SK-MEL-5 (cell line): ENCODE measurements around the gene RNGTT. TPM values are rescaled to one million over a fixed set of nuclear protein-coding genes. Genes with fewer than 3 reads are reported as not detected.

Experiments
- DNase-seq: peaks from one replicate; pipeline ENCODE4 v3.0.0-alpha.2; 2016; ENCODE audit warnings: low read depth, low spot score
- in situ Hi-C: cut with HindIII; loops from 2 replicates; pipeline ENCODE4 v1.10.0; 2016; ENCODE audit warnings: low sequenced_read_pairs, high pct_unique_total_duplicates, low pct_unique_long_range_greater_than_20kb
- polyA plus RNA-seq, 2 experiments: library from polyadenylated mRNA; depleted of rRNA; stranded (reverse); fragments of >200 nt; gene quantifications; 2 replicates each; pipeline ENCODE4 v1.2.3, GENCODE V29; 2015
- total RNA-seq: library from RNA; depleted of rRNA; stranded (reverse); fragments of >200 nt; shearing (Covaris generic); gene quantifications from 2 replicates; pipeline ENCODE4 v1.2.3, GENCODE V29; 2014; rRNA removed

The RNGTT gene
- total RNA-seq = 22.4 and 23.7 TPM in 2 replicates
- polyA plus RNA-seq (2015; cell fraction: cytosol; rRNA removed) = 13.1 and 18.1 TPM in 2 replicates
- 6.8 and 8.4 TPM in 2 replicates for polyA plus RNA-seq (2015; cell fraction: nucleus; rRNA removed)

GRCh38 chr6:88963139-88964090, at the start of gene RNGTT:
TSS of gene RNGTT (minus strand) at chr6:88963618. CDS start at chr6:88963409, 209 bp downstream.
- in situ Hi-C loops = no loop called here
- DNase-seq = peak; percentile 98

GRCh38 chr6:89011436-89011835, 48.0 kb upstream of the RNGTT start:
- in situ Hi-C loops = no loop called here
- DNase-seq = no peak

- in situ Hi-C loops = no loop called here
- no peak for DNase-seq
Observed at GRCh38 chr6:89010825-89011224, 47.4 kb upstream of the RNGTT start.

- in situ Hi-C loops = no loop called here
- DNase-seq = no peak
Observed at GRCh38 chr6:89009624-89010059, 46.2 kb upstream of the RNGTT start.

- DNase-seq = no peak
- in situ Hi-C loops = no loop called here
Observed at GRCh38 chr6:89008815-89009374, 45.5 kb upstream of the RNGTT start.

GRCh38 chr6:89008001-89008814, 44.8 kb upstream of the RNGTT start:
- no peak for DNase-seq
- in situ Hi-C loops = no loop called here

- in situ Hi-C loops = no loop called here
Observed at GRCh38 chr6:89007209-89008000, 44.0 kb upstream of the RNGTT start.

GRCh38 chr6:89002523-89002922, 39.1 kb upstream of the RNGTT start:
- no peak for DNase-seq
- in situ Hi-C loops = no loop called here

More at GRCh38 chr6:89007209-89008000, 44.0 kb upstream of the RNGTT start:
- no peak for DNase-seq

GRCh38 chr6:88997327-88997726, 33.9 kb upstream of the RNGTT start:
- no peak for DNase-seq
- in situ Hi-C loops = no loop called here

- in situ Hi-C loops = no loop called here
- peak; percentile 91 for DNase-seq
Observed at GRCh38 chr6:88992741-88993552, 29.5 kb upstream of the RNGTT start.

GRCh38 chr6:88989215-88989614, 25.8 kb upstream of the RNGTT start:
- peak; percentile 93 for DNase-seq

GRCh38 chr6:88987922-88988321, 24.5 kb upstream of the RNGTT start:
- DNase-seq = no peak
- in situ Hi-C loops = no loop called here

More at GRCh38 chr6:88989215-88989614, 25.8 kb upstream of the RNGTT start:
- in situ Hi-C loops = no loop called here

GRCh38 chr6:88985901-88986300, 22.5 kb upstream of the RNGTT start:
- no peak for DNase-seq
- in situ Hi-C loops = no loop called here

- in situ Hi-C loops = no loop called here
- no peak for DNase-seq
Observed at GRCh38 chr6:88984606-88985005, 21.2 kb upstream of the RNGTT start.

GRCh38 chr6:88984152-88984551, 20.7 kb upstream of the RNGTT start:
- DNase-seq = no peak
- in situ Hi-C loops = no loop called here

GRCh38 chr6:88983532-88983931, 20.1 kb upstream of the RNGTT start:
- peak; percentile 70 for DNase-seq
- in situ Hi-C loops = no loop called here
